Breast epithelium (tissue), 4 donors: ENCODE data around the gene ZZZ3. TPM values are rescaled to one million over a fixed set of nuclear protein-coding genes. Genes with fewer than 3 reads are reported as not detected.

Experiments
- DNase-seq, 2 donors: peaks; one replicate each; pipeline ENCODE4 v3.0.0-alpha.2; 2019; ENCODE audit warnings: low spot score in 2 of 2
- H3K27ac ChIP-seq, 2 donors: fragments of 200-600 bp; sonication (generic) in 1 of 2; one replicate each; pipeline ENCODE4 v1.5.1; 2016 to 2019; ENCODE audit warnings: mild to moderate bottlenecking in 1 of 2
- H3K27me3 ChIP-seq, 2 donors: fragments of 200-600 bp; sonication (generic) in 1 of 2; one replicate each; pipeline versions ENCODE4 v1.5.1 to v1.6.0; 2017 to 2019; ENCODE audit warnings: control low read depth in 1 of 2, mild to moderate bottlenecking in 1 of 2
- H3K36me3 ChIP-seq: fragments of 200-600 bp; one replicate; pipeline ENCODE4 v1.5.1; 2019
- H3K4me1 ChIP-seq, 2 donors: fragments of 200-600 bp; sonication (generic); one replicate each; pipeline ENCODE4 v1.5.1; 2016 to 2019; ENCODE audit warnings: control low read depth in 1 of 2
- H3K4me3 ChIP-seq, 3 donors: fragments of 200-600 bp; sonication (generic); 1 replicate in 2 of 3; 2 replicates in 1 of 3; pipeline ENCODE4 v1.5.1; 2016 to 2019; ENCODE audit warnings: mild to moderate bottlenecking in 3 of 3, moderate library complexity in 2 of 3
- H3K9me3 ChIP-seq, 2 donors: fragments of 200-600 bp; sonication (generic) in 1 of 2; one replicate each; pipeline ENCODE4 v1.5.1; 2016 to 2019; ENCODE audit warnings: control low read depth in 1 of 2
- POLR2A ChIP-seq: fragments of 450-650 bp; IDR thresholded peaks from one replicate; pipeline ENCODE4 v1.6.1; 2016; ENCODE audit warnings: antibody characterized with exemption, mild to moderate bottlenecking, moderate library complexity
- POLR2AphosphoS5 ChIP-seq, 3 donors: sonication (generic); formaldehyde crosslinking; IDR thresholded peaks; one replicate each; pipeline ENCODE4 v1.6.1; 2017; ENCODE audit warnings: antibody characterized with exemption in 3 of 3
- intact Hi-C: fragments of 100-400 bp; cut with DNase I; formaldehyde crosslinking; loops from one replicate; pipeline ENCODE4 v1.15.1; 2023; ENCODE audit warnings: low total_unique reads
- total RNA-seq, 3 donors: library from RNA; depleted of rRNA; stranded (reverse); fragments of >200 nt; gene quantifications; one replicate each; pipeline ENCODE4 v1.1.0, GENCODE V29; 2016
- TF ChIP-seq, protein P1 (sequence below), 3 donors: fragments of 450-650 bp; IDR thresholded peaks; one replicate each; pipeline ENCODE4 v1.5.1; 2016 to 2017; ENCODE audit warnings: antibody characterized with exemption in 3 of 3, mild to moderate bottlenecking in 3 of 3, moderate library complexity in 3 of 3

The ZZZ3 gene
- total RNA-seq, 3 donors from 2014 or later: 41.1 to 133 (median 87.2) TPM

DNA sequence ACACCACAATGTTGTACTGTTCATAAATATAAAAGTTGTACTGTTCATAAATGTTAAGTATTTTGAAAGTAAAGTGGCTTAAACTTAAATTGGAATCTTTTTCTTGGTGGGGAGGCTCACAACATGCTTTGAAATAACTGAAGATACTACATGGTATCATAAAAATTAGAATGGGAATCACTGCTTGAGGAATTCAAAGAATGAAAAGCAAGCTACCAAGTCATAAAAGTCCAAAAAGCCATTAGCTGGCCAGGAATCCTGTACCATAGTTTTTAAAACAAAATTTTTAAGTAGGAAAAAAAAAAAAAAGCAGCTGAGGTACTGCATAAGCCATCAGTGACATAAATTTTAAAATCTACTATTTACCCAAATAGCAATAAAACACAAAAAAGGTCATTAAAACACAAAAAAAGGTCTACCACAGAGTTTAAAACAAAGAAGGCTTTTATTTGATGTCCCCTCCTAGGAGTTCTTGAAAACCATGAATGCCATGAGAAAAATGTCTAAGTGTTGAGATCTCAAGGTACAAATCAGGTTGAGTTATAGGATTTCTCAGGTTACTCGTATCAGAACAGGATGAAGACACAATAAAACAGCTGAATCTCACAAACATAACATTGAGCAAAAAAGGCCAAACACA, 8.6 kb downstream of the ZZZ3 start:
- TF ChIP-seq POLR2AphosphoS5 (IDR thresholded peaks at IDR 0.05) (no peak), POLR2A (no peak)
- TF ChIP-seq, protein P1, sequence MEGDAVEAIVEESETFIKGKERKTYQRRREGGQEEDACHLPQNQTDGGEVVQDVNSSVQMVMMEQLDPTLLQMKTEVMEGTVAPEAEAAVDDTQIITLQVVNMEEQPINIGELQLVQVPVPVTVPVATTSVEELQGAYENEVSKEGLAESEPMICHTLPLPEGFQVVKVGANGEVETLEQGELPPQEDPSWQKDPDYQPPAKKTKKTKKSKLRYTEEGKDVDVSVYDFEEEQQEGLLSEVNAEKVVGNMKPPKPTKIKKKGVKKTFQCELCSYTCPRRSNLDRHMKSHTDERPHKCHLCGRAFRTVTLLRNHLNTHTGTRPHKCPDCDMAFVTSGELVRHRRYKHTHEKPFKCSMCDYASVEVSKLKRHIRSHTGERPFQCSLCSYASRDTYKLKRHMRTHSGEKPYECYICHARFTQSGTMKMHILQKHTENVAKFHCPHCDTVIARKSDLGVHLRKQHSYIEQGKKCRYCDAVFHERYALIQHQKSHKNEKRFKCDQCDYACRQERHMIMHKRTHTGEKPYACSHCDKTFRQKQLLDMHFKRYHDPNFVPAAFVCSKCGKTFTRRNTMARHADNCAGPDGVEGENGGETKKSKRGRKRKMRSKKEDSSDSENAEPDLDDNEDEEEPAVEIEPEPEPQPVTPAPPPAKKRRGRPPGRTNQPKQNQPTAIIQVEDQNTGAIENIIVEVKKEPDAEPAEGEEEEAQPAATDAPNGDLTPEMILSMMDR (IDR thresholded peaks at IDR 0.05): no peak
- Histone ChIP-seq H3K4me1 (peaks cover 0 to 7% of the 10 kb centered on the region in 2 donors), H3K4me3 (no peak overlapping the region), H3K27ac (no peak overlapping the region), H3K9me3 (no peaks in the 10 kb centered on the region), H3K36me3 (no peaks in the 10 kb centered on the region), H3K27me3 (no peaks in the 10 kb centered on the region)
- intact Hi-C loops: loop anchor here (10.0 kb wide), 1 partner anchor 1359 kb away; no protein-coding TSS in a partner anchor
- DNase-seq: no peak

DNA sequence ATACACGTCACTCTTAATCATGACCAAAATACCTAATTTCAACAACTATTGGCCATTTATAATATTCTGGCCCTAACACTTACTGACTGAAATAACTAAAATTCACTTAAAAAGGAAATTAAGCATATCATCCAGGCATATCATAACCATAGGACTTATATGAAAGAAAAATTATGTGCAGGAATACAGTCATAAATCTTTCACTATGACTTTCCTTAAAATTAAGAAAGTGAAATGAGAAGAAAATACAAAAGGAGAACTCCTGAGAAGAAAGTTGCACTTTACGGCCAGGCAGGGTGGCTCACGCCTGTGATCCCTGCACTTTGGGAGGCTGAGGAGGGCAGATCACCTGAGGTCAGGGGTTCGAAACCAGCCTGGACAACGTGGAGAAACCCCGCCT, 9.4 kb downstream of the ZZZ3 start:
- intact Hi-C loops: loop anchor here (10.0 kb wide), 1 partner anchor 1358 kb away; no protein-coding TSS in a partner anchor
- no peaks in the 10 kb centered on the region for H3K36me3 ChIP-seq
- TF ChIP-seq, protein P1 (IDR thresholded peaks at IDR 0.05): no peak
- TF ChIP-seq POLR2AphosphoS5 (IDR thresholded peaks at IDR 0.05) (no peak), POLR2A (no peak)
- peaks cover 0 to 7% of the 10 kb centered on the region in 2 donors for H3K4me1 ChIP-seq
- no peak for DNase-seq
- no peaks in the 10 kb centered on the region for H3K9me3 ChIP-seq
- no peak overlapping the region for H3K27ac ChIP-seq
- no peaks in the 10 kb centered on the region for H3K27me3 ChIP-seq
- H3K4me3 ChIP-seq: no peak overlapping the region

DNA sequence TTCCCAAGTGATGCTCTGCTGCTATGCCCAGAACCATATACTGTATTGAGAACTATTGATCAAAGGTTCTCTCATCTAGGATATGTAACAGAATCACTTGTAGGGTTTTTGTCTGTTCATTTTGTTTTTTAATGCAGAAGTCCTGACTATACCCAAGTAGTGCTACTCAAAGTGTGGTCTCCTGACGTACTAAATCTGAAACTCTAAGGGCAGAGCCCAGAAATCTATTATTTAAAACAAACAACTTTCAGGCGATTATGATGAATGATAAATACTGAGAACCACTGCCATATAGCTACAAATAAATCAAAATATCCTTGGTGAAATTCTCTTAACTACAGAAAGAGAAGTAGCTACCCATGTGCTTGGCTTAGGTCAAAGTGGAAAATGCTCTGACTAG, 10.1 kb downstream of the ZZZ3 start:
- Histone ChIP-seq H3K27me3 (no peaks in the 10 kb centered on the region), H3K9me3 (no peaks in the 10 kb centered on the region), H3K4me3 (no peak overlapping the region), H3K4me1 (peaks cover 0 to 7% of the 10 kb centered on the region in 2 donors), H3K36me3 (no peaks in the 10 kb centered on the region), H3K27ac (no peak overlapping the region)
- intact Hi-C loops: loop anchor here (10.0 kb wide), 1 partner anchor 1358 kb away; no protein-coding TSS in a partner anchor
- no peak for DNase-seq
- no peak for TF ChIP-seq POLR2A

- no peak overlapping the region for H3K27ac ChIP-seq
- no peaks in the 10 kb centered on the region for H3K9me3 ChIP-seq
- intact Hi-C loops: loop anchor here (10.0 kb wide), 1 partner anchor 1357 kb away; no protein-coding TSS in a partner anchor
- no peak for DNase-seq
- no peaks in the 10 kb centered on the region for H3K36me3 ChIP-seq
- H3K4me3 ChIP-seq: no peak overlapping the region
- H3K4me1 ChIP-seq: peaks cover 0 to 7% of the 10 kb centered on the region in 2 donors
- TF ChIP-seq, protein P1 (IDR thresholded peaks at IDR 0.05): no peak
- no peak for TF ChIP-seq POLR2AphosphoS5 (IDR thresholded peaks at IDR 0.05)
- TF ChIP-seq POLR2A: no peak
- no peaks in the 10 kb centered on the region for H3K27me3 ChIP-seq
Measured at GRCh38 chr1:77671836-77672235, 10.6 kb downstream of the ZZZ3 start.

- Histone ChIP-seq H3K4me1 (peaks cover 0 to 7% of the 10 kb centered on the region in 2 donors), H3K9me3 (no peaks in the 10 kb centered on the region), H3K27me3 (no peaks in the 10 kb centered on the region), H3K4me3 (no peak overlapping the region), H3K27ac (no peak overlapping the region), H3K36me3 (no peaks in the 10 kb centered on the region)
- TF ChIP-seq, protein P1 (IDR thresholded peaks at IDR 0.05): no peak
- TF ChIP-seq POLR2AphosphoS5 (IDR thresholded peaks at IDR 0.05): no peak
- no peak for TF ChIP-seq POLR2A
- intact Hi-C loops: loop anchor here (10.0 kb wide), 1 partner anchor 1356 kb away; no protein-coding TSS in a partner anchor
- DNase-seq: no peak
Measured at GRCh38 chr1:77670330-77670729, 12.1 kb downstream of the ZZZ3 start.
